Skeletal muscle cell (primary cell): ENCODE results near the gene EMX1.

Experiments
- DNase-seq: peaks from one replicate; pipeline ENCODE4 v3.0.0-alpha.2; 2010; ENCODE audit warnings: low read depth
- H3K4me3 ChIP-seq: 2 replicates; pipeline ENCODE4 v1.5.1; 2011; ENCODE audit warnings: low read depth, mild to moderate bottlenecking, control low read depth, low read length, moderate library complexity

The EMX1 gene

GRCh38 chr2:72952961-72953360 lies 35.6 kb downstream of the EMX1 start:
- no peak for DNase-seq
- H3K4me3 ChIP-seq, result no peak overlapping the region

- no peak overlapping the region for H3K4me3 ChIP-seq
These were observed 36.2 kb downstream of the EMX1 start for GRCh38 chr2:72953528-72953927.

GRCh38 chr2:72953976-72954375 lies 36.7 kb downstream of the EMX1 start:
- no peak for DNase-seq
- no peak overlapping the region for H3K4me3 ChIP-seq

More at GRCh38 chr2:72953528-72953927, 36.2 kb downstream of the EMX1 start:
- DNase-seq, result no peak

GRCh38 chr2:72954376-72955227 lies 37.3 kb downstream of the EMX1 start:
- H3K4me3 ChIP-seq, result no peak overlapping the region
- DNase-seq, result no peak

- H3K4me3 ChIP-seq, result no peak overlapping the region
- DNase-seq, result no peak
These were observed 38.1 kb downstream of the EMX1 start for GRCh38 chr2:72955228-72956049.

GRCh38 chr2:72956050-72956395 lies 38.7 kb downstream of the EMX1 start:
- no peak for DNase-seq

GRCh38 chr2:72956936-72957335 lies 39.6 kb downstream of the EMX1 start:
- DNase-seq, result no peak
- H3K4me3 ChIP-seq, result no peak overlapping the region

More at GRCh38 chr2:72956050-72956395, 38.7 kb downstream of the EMX1 start:
- no peak overlapping the region for H3K4me3 ChIP-seq

GRCh38 chr2:72958542-72959385 lies 41.4 kb downstream of the EMX1 start:
- no peak overlapping the region for H3K4me3 ChIP-seq
- DNase-seq, result no peak

- no peak for DNase-seq
- H3K4me3 ChIP-seq, result no peak overlapping the region
These were observed 42.2 kb downstream of the EMX1 start for GRCh38 chr2:72959554-72959953.

- no peak overlapping the region for H3K4me3 ChIP-seq
- no peak for DNase-seq
These were observed 43.0 kb downstream of the EMX1 start for GRCh38 chr2:72959995-72960981.

GRCh38 chr2:72961036-72961720 lies 43.9 kb downstream of the EMX1 start:
- H3K4me3 ChIP-seq, result no peak overlapping the region
- no peak for DNase-seq

- DNase-seq, result no peak
- H3K4me3 ChIP-seq, result no peak overlapping the region
These were observed 44.6 kb downstream of the EMX1 start for GRCh38 chr2:72961853-72962468.

- no peak overlapping the region for H3K4me3 ChIP-seq
- no peak for DNase-seq
These were observed 45.6 kb downstream of the EMX1 start for GRCh38 chr2:72962911-72963310.

GRCh38 chr2:72963423-72964145 lies 46.3 kb downstream of the EMX1 start:
- no peak for DNase-seq

GRCh38 chr2:72964146-72964525 lies 46.8 kb downstream of the EMX1 start:
- no peak for DNase-seq
- H3K4me3 ChIP-seq, result no peak overlapping the region

More at GRCh38 chr2:72963423-72964145, 46.3 kb downstream of the EMX1 start:
- H3K4me3 ChIP-seq, result no peak overlapping the region

- no peak for DNase-seq
- H3K4me3 ChIP-seq, result no peak overlapping the region
These were observed 47.7 kb downstream of the EMX1 start for GRCh38 chr2:72965016-72965415.
